HepG2 (cell line): ENCODE data around the gene PLOD3. TPM values are rescaled to one million over a fixed set of nuclear protein-coding genes. Genes with fewer than 3 reads are reported as not detected.

ENCODE experiments used
- ATAC-seq: fragments of 200-7000 bp; cut with Tn5 transposase; 3 replicates; pipeline ENCODE4 v1.9.1; 2020; ENCODE audit warnings: mild to moderate bottlenecking, moderate library complexity
- BruUV-seq: library from RNA; stranded (reverse); fragments of 400-500 nt; replicated peaks from 2 replicates; lab custom pipeline; 2021; lab: Mats Ljungman, UMichigan
- CTCF ChIA-PET: fragments of 300-600 bp; formaldehyde crosslinking; extraction: SDS; loops from one replicate; lab custom pipeline; 2021; ENCODE audit warnings: low total read pairs, inconsistent platforms, low intra/inter-chr PET ratio; lab: Yijun Ruan, JAX
- POLR2A ChIA-PET: fragments of 350-600 bp; sonication (Branson Sonifier 250); formaldehyde crosslinking; loops from one replicate; lab custom pipeline; 2020; ENCODE audit warnings: antibody characterized with exemption, inconsistent platforms; lab: Yijun Ruan, JAX
- DNase-seq: peaks from one replicate; pipeline ENCODE4 v3.0.0-alpha.2; 2015; ENCODE audit warnings: low spot score
- FAIRE-seq: peaks from 3 replicates; lab custom pipeline; 2011; peaks lifted over from hg19 to GRCh38; lab: Jason Lieb, UNC
- H2AFZ ChIP-seq: one replicate; pipeline ENCODE4 v1.6.1; 2011; ENCODE audit warnings: low read length, inconsistent platforms
- H3K27ac ChIP-seq: fragments of 300-600 bp; 3 replicates; pipeline ENCODE4 v1.8.0; 2011; ENCODE audit warnings: mixed run types, mild to moderate bottlenecking, mixed read lengths, low read length, inconsistent platforms; ENCODE audit not compliant: insufficient read depth; ENCODE audit errors: extremely low read length
- H3K27me3 ChIP-seq, 2 experiments: fragments of 200-600 bp in 1 of 2; 2 replicates in 1 of 2; 3 replicates in 1 of 2; pipeline versions ENCODE4 v1.6.0 to v1.8.0; 2011; ENCODE audit warnings: low read length in 2 of 2, mild to moderate bottlenecking in 2 of 2, moderate library complexity in 2 of 2, inconsistent platforms in 1 of 2; ENCODE audit not compliant: insufficient read depth in 2 of 2, control insufficient read depth in 1 of 2
- H3K36me3 ChIP-seq, 2 experiments: fragments of 200-600 bp in 1 of 2; replicated peaks in 1 of 2; 2 replicates in 1 of 2; 3 replicates in 1 of 2; pipeline versions ENCODE4 v1.5.1 to v1.8.0; 2011; ENCODE audit warnings: low read length in 2 of 2, inconsistent platforms in 1 of 2; ENCODE audit not compliant: insufficient read depth in 2 of 2, control insufficient read depth in 1 of 2
- H3K4me1 ChIP-seq: 2 replicates; pipeline ENCODE4 v1.5.1; 2012; ENCODE audit warnings: low read length, inconsistent platforms; ENCODE audit not compliant: insufficient read depth
- H3K4me2 ChIP-seq: 2 replicates; pipeline ENCODE4 v1.6.0; 2011; ENCODE audit warnings: low read depth, low read length, inconsistent platforms
- H3K4me3 ChIP-seq, 3 experiments: fragments of 200-600 bp in 1 of 3; sonication (generic), shearing (Covaris generic) in 1 of 3; replicated peaks in 1 of 3; 2 replicates each; pipeline ENCODE4 v1.5.1; 2011 to 2016; ENCODE audit warnings: low read length in 3 of 3, inconsistent platforms in 2 of 3, low read depth in 2 of 3, mild to moderate bottlenecking in 2 of 3, control low read depth in 1 of 3, mixed read lengths in 1 of 3; ENCODE audit not compliant: insufficient read depth in 1 of 3
- H3K79me2 ChIP-seq: one replicate; pipeline ENCODE4 v1.6.1; 2011; ENCODE audit warnings: low read length, inconsistent platforms; ENCODE audit not compliant: insufficient read depth
- H3K9ac ChIP-seq: 2 replicates; pipeline ENCODE4 v1.6.0; 2011; ENCODE audit warnings: mild to moderate bottlenecking, low read depth, low read length, inconsistent platforms; ENCODE audit not compliant: insufficient read depth
- H3K9me3 ChIP-seq: 2 replicates; pipeline ENCODE4 v1.5.1; 2012; ENCODE audit warnings: mild to moderate bottlenecking, low read length
- H4K20me1 ChIP-seq: 2 replicates; pipeline ENCODE4 v1.6.0; 2011; ENCODE audit warnings: inconsistent platforms, mild to moderate bottlenecking, low read length, moderate library complexity; ENCODE audit not compliant: insufficient read depth
- CBFB ChIP-seq: sonication (generic); formaldehyde crosslinking; IDR thresholded peaks from 2 replicates; pipeline ENCODE4 v1.4.0; 2020; ENCODE audit warnings: missing genetic modification reagents
- FOXA1 ChIP-seq, 2 experiments: fragments of 450-650 bp in 1 of 2; sonication (generic) in 1 of 2; formaldehyde crosslinking in 1 of 2; IDR thresholded peaks; 2 replicates each; pipeline versions ENCODE4 v1.4.0 to v1.6.1; 2016 to 2020; ENCODE audit warnings: missing genetic modification reagents in 1 of 2
- HIVEP1 ChIP-seq: sonication (generic); formaldehyde crosslinking; IDR thresholded peaks from 2 replicates; pipeline ENCODE4 v1.4.0; 2020; ENCODE audit warnings: mild to moderate bottlenecking, missing genetic modification reagents
- RARG ChIP-seq: sonication (generic); formaldehyde crosslinking; IDR thresholded peaks from 2 replicates; pipeline ENCODE4 v1.4.0; 2020; ENCODE audit warnings: low read depth, mild to moderate bottlenecking, missing genetic modification reagents
- SMARCE1 ChIP-seq: fragments of 450-650 bp; IDR thresholded peaks from 2 replicates; pipeline ENCODE4 v1.6.1; 2017; ENCODE audit warnings: borderline replicate concordance
- SP5 ChIP-seq: IDR thresholded peaks from 2 replicates; pipeline ENCODE4 v1.6.1; 2016; ENCODE audit warnings: low read depth, borderline replicate concordance
- XRCC5 ChIP-seq: fragments of 200-400 bp; formaldehyde crosslinking; optimal IDR thresholded peaks from 2 replicates; pipeline ENCODE3; 2017; ENCODE audit warnings: mild to moderate bottlenecking, low read length
- ZC3H13 ChIP-seq: sonication (generic); formaldehyde crosslinking; IDR thresholded peaks from 2 replicates; pipeline ENCODE4 v1.8.1; 2023; ENCODE audit warnings: mild to moderate bottlenecking, missing genetic modification reagents, moderate library complexity
- ZNF549 ChIP-seq: sonication (generic); formaldehyde crosslinking; IDR thresholded peaks from 2 replicates; pipeline ENCODE4 v1.5.0; 2020; ENCODE audit warnings: missing genetic modification reagents
- WGBS: methylation state at CpG from one replicate; pipeline ENCODE4 v1.1.6; 2017; ENCODE audit warnings: low lambda C conversion rate; 5-methylcytosine and 5-hydroxymethylcytosine counted together
- in situ Hi-C: cut with HindIII; loops from 2 replicates; pipeline ENCODE4 v1.10.0; 2017; ENCODE audit warnings: low pct_unique_long_range_greater_than_20kb; ENCODE audit not compliant: extremely low pct_ligation_motif_present
- intact Hi-C: fragments of 100-400 bp; cut with micrococcal nuclease; formaldehyde crosslinking; loops from one replicate; pipeline ENCODE4 v1.10.0; 2022; ENCODE audit not compliant: unreplicated experiment
- polyA plus RNA-seq, 8 experiments: library from polyadenylated mRNA; depleted of rRNA in 3 of 8; stranded (reverse) in 7 of 8; unstranded in 1 of 8; fragments of >200 nt; fragmentation: Illumina TruSeq in 4 of 8; extraction: Trizol in 4 of 8; gene quantifications; 2 replicates each; pipeline versions ENCODE4 v1.2.1 to v1.2.3, GENCODE V29; 2011 to 2016; ENCODE audit warnings: low read depth in 4 of 8, missing spikeins in 1 of 8, mixed read lengths in 1 of 8; ENCODE audit not compliant: insufficient read depth in 1 of 8
- total RNA-seq, 5 experiments: library from RNA; depleted of rRNA; stranded (reverse); fragments of >200 nt; fragmentation: Illumina TruSeq; extraction: Trizol; gene quantifications; 2 replicates each; pipeline ENCODE4 v1.2.3, GENCODE V29; 2016; ENCODE audit warnings: low read depth in 1 of 5
- TF ChIP-seq, protein P1 (sequence below): sonication (generic); formaldehyde crosslinking; IDR thresholded peaks from 2 replicates; pipeline ENCODE4 v1.4.0; 2020; ENCODE audit warnings: missing genetic modification reagents, borderline replicate concordance
- TF ChIP-seq, protein P2 (sequence below): sonication (generic); formaldehyde crosslinking; IDR thresholded peaks from 2 replicates; pipeline ENCODE4 v1.8.1; 2023; ENCODE audit warnings: missing genetic modification reagents, mild to moderate bottlenecking, borderline replicate concordance
- TF ChIP-seq, protein P3 (sequence below): fragments of 450-650 bp; IDR thresholded peaks from 2 replicates; pipeline ENCODE4 v1.6.1; 2017
- TF ChIP-seq, protein P4 (sequence below): sonication (generic); formaldehyde crosslinking; IDR thresholded peaks from 2 replicates; pipeline ENCODE4 v1.9.0; 2021; ENCODE audit warnings: missing genetic modification reagents, borderline replicate concordance

PLOD3 gene
- total and polyA plus RNA-seq, 2 of the 13 experiments (the other 11 are each of a cell fraction or from before 2014, with no cell fraction given): 65.8 to 67.4 TPM

DNA sequence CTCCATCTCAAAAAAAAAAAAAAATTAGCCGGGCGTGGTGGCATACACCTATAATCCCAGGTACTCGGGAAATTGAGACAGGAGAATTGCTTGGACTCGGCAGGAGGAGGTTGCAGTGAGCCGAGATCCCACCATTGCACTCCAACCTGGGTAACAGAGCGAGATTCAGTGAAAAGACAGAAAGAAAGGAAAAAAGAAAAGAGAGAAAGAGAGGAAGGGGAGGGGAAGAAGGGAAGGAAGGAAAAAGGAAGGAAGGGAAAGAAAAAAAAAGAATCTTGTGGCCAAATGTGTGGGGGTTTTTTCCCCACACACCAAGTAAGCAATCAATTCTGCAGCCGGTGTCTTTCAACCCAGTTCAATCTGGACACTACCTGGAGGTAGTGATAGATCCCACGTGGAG lies 28.3 kb downstream of the PLOD3 start:
- 55% methylated on average over 7 of the region's 8 CpGs for WGBS
- H4K20me1 ChIP-seq: no peaks in the 10 kb centered on the region
- no peak overlapping the region for H3K27ac ChIP-seq
- H3K9me3 ChIP-seq: no peaks in the 10 kb centered on the region
- no peak overlapping the region for H3K4me3 ChIP-seq
- POLR2A ChIA-PET: no interaction called here
- no peak for DNase-seq
- intact Hi-C loops: no loop called here
- TF ChIP-seq ZNF549 (CRISPR knock-in tag) (no peak), FOXA1 (IDR thresholded peaks at IDR 0.05) (no peak), FOXA1 (CRISPR knock-in tag; IDR thresholded peaks at IDR 0.05) (no peak), XRCC5 (no peak)
- TF ChIP-seq, protein P1, sequence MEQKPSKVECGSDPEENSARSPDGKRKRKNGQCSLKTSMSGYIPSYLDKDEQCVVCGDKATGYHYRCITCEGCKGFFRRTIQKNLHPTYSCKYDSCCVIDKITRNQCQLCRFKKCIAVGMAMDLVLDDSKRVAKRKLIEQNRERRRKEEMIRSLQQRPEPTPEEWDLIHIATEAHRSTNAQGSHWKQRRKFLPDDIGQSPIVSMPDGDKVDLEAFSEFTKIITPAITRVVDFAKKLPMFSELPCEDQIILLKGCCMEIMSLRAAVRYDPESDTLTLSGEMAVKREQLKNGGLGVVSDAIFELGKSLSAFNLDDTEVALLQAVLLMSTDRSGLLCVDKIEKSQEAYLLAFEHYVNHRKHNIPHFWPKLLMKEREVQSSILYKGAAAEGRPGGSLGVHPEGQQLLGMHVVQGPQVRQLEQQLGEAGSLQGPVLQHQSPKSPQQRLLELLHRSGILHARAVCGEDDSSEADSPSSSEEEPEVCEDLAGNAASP (CRISPR knock-in tag): no peak
- TF ChIP-seq, protein P2, sequence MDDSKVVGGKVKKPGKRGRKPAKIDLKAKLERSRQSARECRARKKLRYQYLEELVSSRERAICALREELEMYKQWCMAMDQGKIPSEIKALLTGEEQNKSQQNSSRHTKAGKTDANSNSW (CRISPR knock-in tag): no peak
- TF ChIP-seq, all 625 proteins: peak for 0
- H3K36me3 ChIP-seq: no peaks in the 10 kb centered on the region
- H3K4me2 ChIP-seq: no peak overlapping the region
- no peak overlapping the region for H3K9ac ChIP-seq
- no peaks in the 10 kb centered on the region for H3K79me2 ChIP-seq
- H2AFZ ChIP-seq: no peak overlapping the region
- CTCF ChIA-PET: no interaction called here
- FAIRE-seq: no peak
- ATAC-seq: no peak
- in situ Hi-C loops: no loop called here
- no peaks in the 10 kb centered on the region for H3K27me3 ChIP-seq
- no TSS peak for BruUV-seq
- peaks cover 30% of the 10 kb centered on the region for H3K4me1 ChIP-seq

DNA sequence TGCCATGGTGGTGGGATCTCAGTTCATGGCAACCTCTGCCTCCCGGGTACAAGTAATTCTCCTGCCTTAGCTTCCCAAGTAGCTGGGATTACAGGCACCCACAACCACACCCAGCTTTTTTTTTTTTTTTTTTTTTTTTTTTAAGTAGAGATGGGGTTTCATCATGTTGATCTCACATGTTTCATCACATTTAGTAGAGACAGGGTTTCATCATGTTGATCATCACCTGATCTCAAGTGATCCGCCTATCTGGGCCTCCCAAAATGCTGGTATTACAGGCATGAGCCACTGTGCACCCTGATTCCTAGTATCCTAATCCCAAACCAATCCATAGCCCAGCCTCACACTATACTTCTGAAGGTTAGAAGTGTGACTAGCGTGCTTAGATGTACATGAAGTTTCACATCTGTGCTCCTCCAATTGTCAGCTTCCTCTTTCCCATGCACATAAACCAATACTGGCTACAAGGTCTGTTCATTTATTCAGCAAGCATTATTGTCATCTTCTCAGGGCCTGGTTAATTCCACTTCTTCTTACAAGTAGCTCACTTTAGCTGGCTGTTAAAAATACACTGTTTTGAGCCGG lies 30.4 kb downstream of the PLOD3 start:
- CTCF ChIA-PET: no interaction called here
- BruUV-seq: no TSS peak
- Histone ChIP-seq H3K4me2 (no peak overlapping the region), H2AFZ (no peak overlapping the region), H3K4me1 (peaks cover 37% of the 10 kb centered on the region), H3K4me3 (no peak overlapping the region), H3K79me2 (no peaks in the 10 kb centered on the region), H3K9me3 (no peaks in the 10 kb centered on the region), H3K9ac (no peak overlapping the region), H3K27ac (no peak overlapping the region), H3K27me3 (no peaks in the 10 kb centered on the region), H3K36me3 (no peaks in the 10 kb centered on the region), H4K20me1 (no peaks in the 10 kb centered on the region)
- 73% methylated on average over 4 of the region's 4 CpGs for WGBS
- ATAC-seq (no peak), FAIRE-seq (no peak), DNase-seq (no peak)
- POLR2A ChIA-PET: interaction anchor here (0.7 to 1.2 kb wide), 2 partner anchors 38 to 61 kb away, joined by 3 to 4 read pairs; no protein-coding TSS in a partner anchor
- intact Hi-C loops (no loop called here), in situ Hi-C loops (no loop called here)
- TF ChIP-seq, protein P3, sequence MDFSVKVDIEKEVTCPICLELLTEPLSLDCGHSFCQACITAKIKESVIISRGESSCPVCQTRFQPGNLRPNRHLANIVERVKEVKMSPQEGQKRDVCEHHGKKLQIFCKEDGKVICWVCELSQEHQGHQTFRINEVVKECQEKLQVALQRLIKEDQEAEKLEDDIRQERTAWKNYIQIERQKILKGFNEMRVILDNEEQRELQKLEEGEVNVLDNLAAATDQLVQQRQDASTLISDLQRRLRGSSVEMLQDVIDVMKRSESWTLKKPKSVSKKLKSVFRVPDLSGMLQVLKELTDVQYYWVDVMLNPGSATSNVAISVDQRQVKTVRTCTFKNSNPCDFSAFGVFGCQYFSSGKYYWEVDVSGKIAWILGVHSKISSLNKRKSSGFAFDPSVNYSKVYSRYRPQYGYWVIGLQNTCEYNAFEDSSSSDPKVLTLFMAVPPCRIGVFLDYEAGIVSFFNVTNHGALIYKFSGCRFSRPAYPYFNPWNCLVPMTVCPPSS: no peak
- TF ChIP-seq, protein P4, sequence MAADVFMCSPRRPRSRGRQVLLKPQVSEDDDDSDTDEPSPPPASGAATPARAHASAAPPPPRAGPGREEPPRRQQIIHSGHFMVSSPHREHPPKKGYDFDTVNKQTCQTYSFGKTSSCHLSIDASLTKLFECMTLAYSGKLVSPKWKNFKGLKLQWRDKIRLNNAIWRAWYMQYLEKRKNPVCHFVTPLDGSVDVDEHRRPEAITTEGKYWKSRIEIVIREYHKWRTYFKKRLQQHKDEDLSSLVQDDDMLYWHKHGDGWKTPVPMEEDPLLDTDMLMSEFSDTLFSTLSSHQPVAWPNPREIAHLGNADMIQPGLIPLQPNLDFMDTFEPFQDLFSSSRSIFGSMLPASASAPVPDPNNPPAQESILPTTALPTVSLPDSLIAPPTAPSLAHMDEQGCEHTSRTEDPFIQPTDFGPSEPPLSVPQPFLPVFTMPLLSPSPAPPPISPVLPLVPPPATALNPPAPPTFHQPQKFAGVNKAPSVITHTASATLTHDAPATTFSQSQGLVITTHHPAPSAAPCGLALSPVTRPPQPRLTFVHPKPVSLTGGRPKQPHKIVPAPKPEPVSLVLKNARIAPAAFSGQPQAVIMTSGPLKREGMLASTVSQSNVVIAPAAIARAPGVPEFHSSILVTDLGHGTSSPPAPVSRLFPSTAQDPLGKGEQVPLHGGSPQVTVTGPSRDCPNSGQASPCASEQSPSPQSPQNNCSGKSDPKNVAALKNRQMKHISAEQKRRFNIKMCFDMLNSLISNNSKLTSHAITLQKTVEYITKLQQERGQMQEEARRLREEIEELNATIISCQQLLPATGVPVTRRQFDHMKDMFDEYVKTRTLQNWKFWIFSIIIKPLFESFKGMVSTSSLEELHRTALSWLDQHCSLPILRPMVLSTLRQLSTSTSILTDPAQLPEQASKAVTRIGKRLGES: no peak
- no peak for TF ChIP-seq ZC3H13 (CRISPR knock-in tag)
- TF ChIP-seq SP5 (CRISPR knock-in tag): no peak
- TF ChIP-seq RARG (CRISPR knock-in tag): no peak
- TF ChIP-seq CBFB (CRISPR knock-in tag): no peak
- no peak for TF ChIP-seq SMARCE1
- TF ChIP-seq HIVEP1: no peak
